HuH-7.5 (cell line): Measurements from ENCODE around the gene HIVEP2.

Experiments used
- DNase-seq: peaks from one replicate; pipeline ENCODE4 v3.0.0; 2011; ENCODE audit warnings: low spot score

HIVEP2 gene

DNA sequence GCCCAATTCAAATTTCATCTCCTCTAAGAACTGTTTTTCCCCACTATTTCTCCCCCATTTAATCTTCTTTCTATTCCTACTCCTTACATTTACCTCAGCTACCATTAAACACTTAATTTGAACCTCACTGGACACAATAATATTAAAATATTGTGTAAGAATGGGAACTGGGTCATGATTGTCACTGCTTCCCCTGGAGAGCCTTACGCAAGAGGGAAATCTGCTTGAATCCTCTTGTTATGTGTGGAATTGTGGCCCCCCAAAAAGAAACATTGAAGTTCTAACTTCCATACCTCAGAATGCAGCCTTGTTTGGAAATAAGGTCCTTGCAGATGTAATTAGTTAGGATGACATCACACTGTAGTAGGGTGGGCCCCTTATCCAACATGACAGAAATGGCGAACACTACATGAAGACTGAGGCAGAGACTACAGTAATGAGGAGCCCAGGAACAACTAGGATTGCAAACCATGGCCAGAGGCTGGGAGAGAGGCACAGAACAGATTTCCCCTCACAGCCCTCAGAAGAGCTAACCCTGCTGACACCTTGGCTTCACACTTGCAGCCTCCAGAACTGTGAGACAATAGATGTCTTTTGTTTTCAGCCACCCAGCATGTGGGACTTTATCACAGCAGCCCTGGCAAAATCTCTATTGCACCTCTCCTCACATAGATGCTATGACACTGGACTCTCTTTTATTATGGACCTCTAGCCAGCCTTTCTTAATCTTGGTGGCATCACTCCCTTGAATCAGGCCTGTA, 29.9 kb downstream of the HIVEP2 start:
- no peak for DNase-seq

DNA sequence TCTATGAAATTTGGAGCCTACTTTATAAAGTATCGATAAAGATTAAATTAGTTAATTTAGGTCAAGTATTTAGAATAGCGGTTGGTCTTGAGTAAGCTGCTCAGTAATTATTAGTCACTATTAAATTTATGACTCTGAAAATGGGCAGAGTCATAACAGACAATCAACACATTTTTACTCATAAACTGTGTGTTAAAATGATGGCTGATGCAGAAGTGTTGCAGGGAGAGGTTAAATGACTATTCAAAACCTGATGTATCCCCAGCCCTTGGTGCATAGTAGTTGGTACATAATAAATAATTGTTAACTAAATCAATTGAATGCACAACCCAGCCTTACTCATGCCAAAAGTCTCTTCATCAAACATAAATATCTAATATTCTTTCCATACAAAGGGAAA, 30.6 kb downstream of the HIVEP2 start:
- no peak for DNase-seq

DNA sequence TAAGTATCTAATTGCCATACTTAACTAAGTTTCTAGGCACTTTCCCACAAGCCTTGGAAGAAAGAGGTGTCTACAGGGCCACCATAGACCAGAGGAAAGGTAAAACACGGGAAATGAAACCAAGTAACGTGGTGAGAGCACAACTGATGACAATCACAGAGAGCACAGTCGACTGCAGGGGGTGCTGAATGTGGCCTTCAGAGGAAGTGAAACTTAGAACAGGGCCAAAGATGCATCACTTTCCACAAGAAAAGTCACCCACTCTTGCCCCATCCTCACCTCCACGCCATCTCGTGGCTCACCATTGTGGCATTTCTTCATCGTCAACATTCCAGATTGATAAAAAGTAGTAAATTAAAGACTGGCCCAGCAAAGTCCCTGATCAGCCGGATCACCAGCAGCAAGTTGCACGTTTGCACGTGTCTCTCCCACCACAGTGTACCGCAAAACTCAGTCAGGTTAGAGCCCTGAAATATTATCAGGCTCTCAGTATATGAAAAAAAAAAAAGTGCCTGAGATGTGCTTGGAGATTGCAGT, 31.4 kb downstream of the HIVEP2 start:
- DNase-seq, result no peak

GRCh38 chr6:142913036-142913510, 31.9 kb downstream of the HIVEP2 start:
- no peak for DNase-seq

DNA sequence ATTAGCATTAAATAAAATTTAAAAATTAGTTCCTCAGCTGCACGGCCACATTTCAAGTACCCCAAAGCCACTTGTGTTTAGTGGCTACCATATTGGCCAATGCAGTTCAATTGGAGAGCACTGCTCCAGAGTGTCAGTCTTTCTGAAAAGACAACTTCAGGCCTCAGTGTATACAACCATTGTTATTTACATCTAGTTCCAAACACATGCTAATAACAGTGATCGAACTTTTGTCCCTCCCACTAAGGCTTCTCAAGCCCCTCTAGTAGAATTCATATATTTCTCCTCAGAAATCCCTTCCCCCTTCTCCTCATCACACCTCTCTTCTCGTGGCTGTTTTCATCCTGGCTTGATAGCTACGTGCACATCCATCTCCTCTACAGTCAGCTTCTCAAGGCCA, 32.9 kb downstream of the HIVEP2 start:
- DNase-seq, result no peak

DNA sequence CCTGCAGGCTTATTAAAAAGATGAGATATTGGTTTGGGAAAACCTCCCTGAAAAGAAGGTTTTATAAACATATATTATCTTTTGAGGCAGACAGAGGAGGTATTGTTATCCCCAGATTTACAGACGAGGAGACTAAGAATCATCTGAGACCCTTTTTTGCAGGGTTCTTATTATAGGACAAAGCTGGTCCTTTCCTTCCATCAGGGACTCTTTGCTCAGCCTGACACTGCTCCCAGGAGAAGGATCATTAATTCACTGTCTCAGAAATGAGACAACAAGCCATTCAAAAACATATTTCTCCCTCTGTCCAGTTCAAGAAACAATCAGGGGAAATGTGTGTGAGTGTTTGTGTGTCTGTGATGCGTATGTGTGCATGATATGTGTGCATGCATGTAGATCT, 33.5 kb downstream of the HIVEP2 start:
- DNase-seq, result no peak

DNA sequence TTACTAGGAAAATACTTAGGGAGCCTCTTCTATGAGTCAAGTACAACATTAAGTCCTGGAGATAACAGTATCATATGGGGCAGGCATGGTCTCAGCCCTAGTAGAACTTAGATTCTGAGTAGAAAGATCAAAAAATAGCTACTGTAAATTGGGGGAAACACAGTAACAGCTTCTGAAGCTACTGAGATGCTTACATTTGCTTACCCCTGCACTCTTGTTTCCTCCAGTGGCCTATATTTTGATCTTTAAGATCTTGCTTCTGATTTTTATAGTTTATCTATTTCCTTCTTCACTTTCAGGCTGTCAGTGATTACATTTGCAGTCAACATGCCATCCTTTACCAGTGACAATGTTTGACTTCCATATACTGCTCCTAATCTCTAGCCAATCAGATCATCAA, 35.3 kb downstream of the HIVEP2 start:
- DNase-seq, result no peak

GRCh38 chr6:142908235-142908634, 36.7 kb downstream of the HIVEP2 start:
- no peak for DNase-seq

- no peak for DNase-seq
These were observed 37.4 kb downstream of the HIVEP2 start for GRCh38 chr6:142907544-142907943.

DNA sequence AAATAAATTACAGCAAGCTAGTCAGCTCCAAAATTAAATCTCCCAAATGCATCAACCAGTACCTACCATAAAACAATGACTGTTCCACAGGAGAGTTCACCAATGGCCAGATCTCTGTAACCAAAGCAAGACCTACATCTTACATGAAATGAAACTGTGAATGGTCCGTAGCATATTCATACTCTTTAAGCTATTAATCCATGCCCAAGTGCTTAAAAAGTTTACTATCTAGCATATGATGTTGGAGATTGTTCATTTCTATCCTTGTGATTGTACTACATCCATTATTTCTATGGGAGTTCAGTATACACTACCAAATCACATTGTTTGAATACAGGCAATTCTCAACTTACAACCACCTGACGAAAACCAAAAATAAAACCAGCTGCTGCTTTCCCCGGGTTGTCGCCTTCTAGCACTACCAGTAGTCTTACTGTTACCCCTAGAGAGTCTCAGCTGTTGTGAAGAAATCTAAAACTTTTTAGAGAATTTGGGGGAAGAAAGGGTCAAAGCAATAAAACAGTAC, 38.0 kb downstream of the HIVEP2 start:
- no peak for DNase-seq

DNA sequence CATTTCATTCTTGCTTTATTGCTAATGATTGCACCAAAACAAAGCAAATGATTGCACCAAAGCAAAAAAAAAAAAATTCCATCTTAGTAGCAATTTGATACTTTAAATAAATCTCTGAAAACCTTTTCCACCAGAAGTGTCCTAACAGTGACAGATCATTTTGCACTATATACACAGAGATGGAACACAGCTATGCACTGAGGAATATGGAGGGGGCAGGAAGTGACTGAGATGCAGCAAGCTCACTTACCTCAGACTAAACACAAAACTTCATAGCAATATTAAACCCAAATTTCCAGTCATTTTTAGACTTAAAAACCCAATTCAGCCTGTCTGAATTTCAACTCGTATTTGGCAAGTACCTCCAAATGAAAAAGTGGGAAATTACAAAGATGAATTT, 41.2 kb downstream of the HIVEP2 start:
- no peak for DNase-seq

GRCh38 chr6:142902636-142903053, 42.3 kb downstream of the HIVEP2 start:
- no peak for DNase-seq

- DNase-seq, result no peak
These were observed 43.4 kb downstream of the HIVEP2 start for GRCh38 chr6:142901611-142902010.

DNA sequence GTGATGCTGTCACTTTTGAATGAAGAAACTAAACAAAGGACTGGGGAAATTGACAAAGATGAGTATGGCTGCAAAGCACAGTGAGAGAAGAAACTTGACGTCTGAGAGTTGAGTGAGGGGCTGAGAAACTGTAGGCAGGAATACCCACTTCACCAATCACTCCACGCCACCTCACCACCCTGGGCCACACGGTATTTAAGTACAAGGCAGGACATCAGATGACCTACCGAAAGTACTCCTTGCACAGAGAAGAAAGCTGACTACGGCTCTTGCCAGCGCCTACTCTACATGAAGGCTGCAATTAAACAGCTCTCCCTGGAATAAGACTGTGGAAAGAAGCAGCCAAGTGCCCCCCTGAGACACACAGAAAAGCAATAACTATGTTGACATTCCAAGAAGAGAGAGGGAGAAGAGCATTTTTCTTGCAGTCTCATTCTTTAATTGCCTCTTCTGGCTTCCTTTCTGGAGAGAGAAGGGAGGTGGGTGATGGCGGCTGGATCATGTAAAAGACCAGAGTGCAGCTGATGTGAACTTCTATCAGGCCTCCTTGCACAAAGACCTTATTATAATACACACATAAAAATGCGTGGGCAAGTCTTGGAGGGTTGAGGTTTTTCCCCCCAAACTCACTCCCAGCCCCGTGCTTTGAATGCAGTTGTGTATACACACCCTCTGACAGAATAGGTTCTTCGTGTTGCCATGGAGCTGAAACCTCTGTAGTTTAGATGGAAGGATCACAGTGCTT, 44.6 kb downstream of the HIVEP2 start:
- no peak for DNase-seq

DNA sequence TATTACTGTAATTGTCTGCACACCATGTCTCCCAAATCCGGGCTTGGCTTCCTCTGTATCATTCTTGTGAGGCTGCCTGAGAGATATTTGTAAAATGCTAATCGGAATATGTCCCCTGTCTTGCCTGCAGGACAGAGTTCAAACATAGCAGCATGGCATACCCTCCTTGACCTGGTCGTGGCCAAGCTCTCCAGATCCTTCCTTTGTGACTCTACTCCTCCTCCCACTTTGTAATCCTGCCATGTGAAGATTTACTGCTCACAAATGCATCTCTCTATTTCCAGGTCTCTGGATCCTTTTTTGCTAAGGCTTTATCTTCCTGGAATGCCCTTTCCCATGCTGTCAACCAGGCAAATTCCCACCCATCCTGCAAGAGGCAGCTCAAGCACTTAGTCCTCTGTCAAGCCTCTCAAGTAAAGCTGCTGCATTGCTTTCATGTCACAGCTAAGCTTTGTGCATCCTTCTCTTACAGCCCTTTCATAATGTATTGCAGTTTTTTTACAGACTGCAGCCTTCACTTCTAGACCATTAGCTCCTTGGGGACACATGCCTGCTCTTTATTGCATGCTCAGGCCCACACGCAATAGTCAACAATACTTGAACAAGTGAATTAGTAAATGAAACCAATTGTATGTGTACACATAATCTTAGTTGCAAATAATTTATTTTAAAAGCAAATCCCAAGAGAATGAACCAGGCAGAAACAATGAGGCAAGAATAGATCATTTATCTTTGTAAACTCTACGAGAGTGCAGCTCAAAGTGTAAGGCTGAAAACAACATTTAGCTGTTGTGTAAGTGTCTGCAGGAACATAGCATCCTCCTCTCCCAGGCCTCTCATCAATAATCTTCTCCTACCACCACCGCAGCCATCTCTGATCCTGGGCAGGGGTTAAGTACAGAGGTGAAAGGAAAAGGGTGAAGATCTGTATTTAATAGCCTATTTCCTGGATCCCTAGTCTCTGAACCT, 45.8 kb downstream of the HIVEP2 start:
- no peak for DNase-seq

- no peak for DNase-seq
These were observed 47.3 kb downstream of the HIVEP2 start for GRCh38 chr6:142897659-142898058.

- no peak for DNase-seq
These were observed 48.2 kb downstream of the HIVEP2 start for GRCh38 chr6:142896732-142897131.

DNA sequence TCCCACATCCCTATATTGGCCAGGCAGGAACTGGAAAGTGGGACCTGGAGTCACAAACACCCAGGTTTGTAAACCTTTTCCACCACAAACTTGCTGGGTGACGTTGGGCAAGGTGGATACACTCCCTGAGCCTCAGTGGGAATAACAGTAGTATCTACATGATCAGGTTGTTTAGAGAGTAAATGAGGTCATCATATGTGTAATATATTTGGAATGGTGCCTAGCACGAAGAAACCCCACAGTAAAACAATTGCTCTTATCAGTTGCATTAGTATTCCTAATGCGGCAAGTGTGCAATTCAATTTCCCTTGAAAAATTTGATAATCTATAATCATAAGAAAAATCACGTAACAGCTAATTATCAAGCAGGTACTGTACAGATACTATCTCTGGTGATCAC, 51.9 kb downstream of the HIVEP2 start:
- DNase-seq, result no peak

DNA sequence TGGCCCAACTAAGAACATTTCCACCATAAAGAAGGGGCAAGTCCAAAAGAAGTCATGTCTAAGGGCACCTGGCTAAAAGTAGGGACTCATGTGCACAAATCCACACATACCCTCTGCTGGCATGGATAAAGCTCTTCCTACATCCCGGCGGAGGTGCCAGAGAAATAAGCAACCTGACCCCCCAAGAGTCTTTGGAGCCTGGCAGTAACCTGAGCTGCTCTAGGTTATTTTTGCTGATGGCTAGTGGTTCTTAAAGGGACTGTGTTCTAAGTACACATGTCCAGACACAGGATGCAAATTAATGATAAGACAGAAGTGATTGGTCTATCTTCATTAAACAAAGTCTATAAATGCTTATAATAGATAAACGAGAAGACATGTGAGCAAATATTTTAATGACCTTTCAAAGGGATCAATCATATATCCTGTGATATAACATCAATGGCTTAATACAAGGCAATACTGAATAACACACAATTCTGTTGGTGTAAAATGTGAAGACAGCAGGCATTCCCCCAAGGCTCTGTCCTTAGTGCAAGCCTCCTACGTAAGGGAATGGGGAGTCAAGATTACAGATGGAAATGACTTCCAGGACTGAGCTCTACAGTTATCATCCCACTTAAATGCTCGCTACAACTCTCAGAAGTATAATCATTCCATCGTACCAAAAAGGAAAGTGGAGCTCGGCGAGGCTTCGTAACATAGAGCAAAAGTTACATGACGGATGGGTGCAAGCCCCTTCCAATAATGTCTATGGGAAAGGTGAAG, 52.5 kb downstream of the HIVEP2 start:
- no peak for DNase-seq

GRCh38 chr6:142891454-142891853, 53.5 kb downstream of the HIVEP2 start:
- no peak for DNase-seq

DNA sequence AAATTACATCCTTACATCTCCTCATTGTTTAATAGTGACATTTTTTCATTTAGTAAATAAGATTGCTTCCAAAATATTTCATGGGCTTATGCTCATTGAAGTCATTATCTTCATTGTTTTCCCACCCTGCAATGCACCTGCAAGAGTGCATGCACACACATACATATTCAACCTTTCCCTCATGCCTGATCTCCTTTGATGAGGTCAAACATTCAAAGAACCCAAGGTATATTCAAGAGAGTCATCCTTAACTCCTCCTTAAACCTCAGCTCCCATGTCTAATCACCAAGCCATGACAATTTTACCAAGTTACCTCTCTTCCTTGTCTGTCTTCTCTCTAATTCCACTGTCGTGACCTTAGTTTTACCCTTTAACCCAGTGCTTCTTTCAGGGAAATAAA, 56.5 kb downstream of the HIVEP2 start:
- no peak for DNase-seq
